ENCODE measurements around the gene TMC4.
"Not testable (repeated sequence)": the region's sequence is repeated elsewhere in the genome, so short reads cannot be mapped to it uniquely, and the experiment has no call there.

Gene TMC4

GRCh38 chr19:54206030-54206830 lies 33.3 kb upstream of the TMC4 start:
- H3K9ac ChIP-seq (ENCODE audit: insufficient read length), result no peak overlapping the region
- TF ChIP-seq FOXP2 (optimal IDR thresholded peaks at IDR 0.05; ENCODE audit: control extremely low read depth, extremely low read length, insufficient read depth) (no peak), POLR2AphosphoS5 (IDR thresholded peaks at IDR 0.05; ENCODE audit: borderline replicate concordance, low read depth, low read length) (no peak), EZH2 (IDR thresholded peaks at IDR 0.05) (no peak)
- no peak overlapping the region for H3K27ac ChIP-seq
- H3K36me3 ChIP-seq (ENCODE audit: insufficient read depth, low read length), result peaks cover 72% of the 10 kb centered on the region
- DNase-seq (ENCODE audit: low read depth, low spot score), result no peak
- no peaks in the 10 kb centered on the region for H3K9me3 ChIP-seq (ENCODE audit: low read depth, low read length)
- no peak overlapping the region for H3K4me3 ChIP-seq

- Histone ChIP-seq H3K9me3 (ENCODE audit: low read depth, low read length) (no peaks in the 10 kb centered on the region), H3K27ac (peak overlapping the region; percentile 5; the same call in 1 of the 2 replicates), H3K9ac (ENCODE audit: insufficient read length) (peak overlapping the region; percentile 34), H3K36me3 (ENCODE audit: insufficient read depth, low read length) (peaks cover 75% of the 10 kb centered on the region), H3K4me3 (peak overlapping the region; percentile 32; the same call in 1 of the 2 replicates)
- no peak for DNase-seq (ENCODE audit: low read depth, low spot score)
- no peak; the same call in 1 of the 2 replicates for TF ChIP-seq POLR2AphosphoS5 (IDR thresholded peaks at IDR 0.05; ENCODE audit: borderline replicate concordance, low read depth, low read length)
- TF ChIP-seq FOXP2 (optimal IDR thresholded peaks at IDR 0.05; ENCODE audit: control extremely low read depth, extremely low read length, insufficient read depth), result no peak
- no peak for TF ChIP-seq EZH2 (IDR thresholded peaks at IDR 0.05)
Measured at GRCh38 chr19:54204767-54205468, 32.0 kb upstream of the TMC4 start.

GRCh38 chr19:54203151-54203611 lies 30.2 kb upstream of the TMC4 start:
- TF ChIP-seq POLR2AphosphoS5 (IDR thresholded peaks at IDR 0.05; ENCODE audit: borderline replicate concordance, low read depth, low read length) (no peak), EZH2 (IDR thresholded peaks at IDR 0.05) (no peak), FOXP2 (optimal IDR thresholded peaks at IDR 0.05; ENCODE audit: control extremely low read depth, extremely low read length, insufficient read depth) (no peak)
- peaks cover 73% of the 10 kb centered on the region for H3K36me3 ChIP-seq (ENCODE audit: insufficient read depth, low read length)
- H3K9me3 ChIP-seq (ENCODE audit: low read depth, low read length), result no peaks in the 10 kb centered on the region
- H3K27ac ChIP-seq, result 0 out of 2 replicates have a peak overlapping the region, but pooled peaks have one; percentile 34
- peak overlapping the region; percentile 100 for H3K9ac ChIP-seq (ENCODE audit: insufficient read length)
- DNase-seq (ENCODE audit: low read depth, low spot score), result no peak
- peak overlapping the region; percentile 95 for H3K4me3 ChIP-seq

GRCh38 chr19:54201980-54202379 lies 29.0 kb upstream of the TMC4 start:
- H3K4me3 ChIP-seq, result peak overlapping the region; percentile 95
- peak overlapping the region; percentile 100 for H3K9ac ChIP-seq (ENCODE audit: insufficient read length)
- DNase-seq (ENCODE audit: low read depth, low spot score), result no peak
- peaks cover 61% of the 10 kb centered on the region for H3K36me3 ChIP-seq (ENCODE audit: insufficient read depth, low read length)
- H3K9me3 ChIP-seq (ENCODE audit: low read depth, low read length), result no peaks in the 10 kb centered on the region
- TF ChIP-seq POLR2AphosphoS5 (IDR thresholded peaks at IDR 0.05; ENCODE audit: borderline replicate concordance, low read depth, low read length) (no peak), EZH2 (IDR thresholded peaks at IDR 0.05) (no peak), FOXP2 (optimal IDR thresholded peaks at IDR 0.05; ENCODE audit: control extremely low read depth, extremely low read length, insufficient read depth) (no peak)
- no peak overlapping the region for H3K27ac ChIP-seq

GRCh38 chr19:54201172-54201701 lies 28.3 kb upstream of the TMC4 start:
- Histone ChIP-seq H3K9ac (ENCODE audit: insufficient read length) (peak overlapping the region; percentile 100), H3K4me3 (peak overlapping the region; percentile 95), H3K36me3 (ENCODE audit: insufficient read depth, low read length) (peaks cover 53% of the 10 kb centered on the region), H3K9me3 (ENCODE audit: low read depth, low read length) (no peaks in the 10 kb centered on the region), H3K27ac (peak overlapping the region; percentile 96)
- TF ChIP-seq EZH2 (IDR thresholded peaks at IDR 0.05), result no peak
- no peak for TF ChIP-seq FOXP2 (optimal IDR thresholded peaks at IDR 0.05; ENCODE audit: control extremely low read depth, extremely low read length, insufficient read depth)
- TF ChIP-seq POLR2AphosphoS5 (IDR thresholded peaks at IDR 0.05; ENCODE audit: borderline replicate concordance, low read depth, low read length), result no peak
- DNase-seq (ENCODE audit: low read depth, low spot score), result no peak

- no peak for DNase-seq (ENCODE audit: low read depth, low spot score)
- H3K36me3 ChIP-seq (ENCODE audit: insufficient read depth, low read length), result peaks cover 42% of the 10 kb centered on the region
- TF ChIP-seq FOXP2 (optimal IDR thresholded peaks at IDR 0.05; ENCODE audit: control extremely low read depth, extremely low read length, insufficient read depth) (no peak), EZH2 (IDR thresholded peaks at IDR 0.05) (no peak), POLR2AphosphoS5 (IDR thresholded peaks at IDR 0.05; ENCODE audit: borderline replicate concordance, low read depth, low read length) (no peak)
- 0 out of 2 replicates have a peak overlapping the region, but pooled peaks have one; percentile 7 for H3K27ac ChIP-seq
- peak overlapping the region; percentile 23 for H3K9ac ChIP-seq (ENCODE audit: insufficient read length)
- H3K4me3 ChIP-seq, result no peak overlapping the region
- H3K9me3 ChIP-seq (ENCODE audit: low read depth, low read length), result no peaks in the 10 kb centered on the region
Measured at GRCh38 chr19:54199401-54199800, 26.4 kb upstream of the TMC4 start.

- Histone ChIP-seq H3K27ac (no peak overlapping the region), H3K4me3 (no peak overlapping the region), H3K9me3 (ENCODE audit: low read depth, low read length) (no peaks in the 10 kb centered on the region), H3K9ac (ENCODE audit: insufficient read length) (no peak overlapping the region), H3K36me3 (ENCODE audit: insufficient read depth, low read length) (peaks cover 35% of the 10 kb centered on the region)
- TF ChIP-seq EZH2 (IDR thresholded peaks at IDR 0.05) (no peak), POLR2AphosphoS5 (IDR thresholded peaks at IDR 0.05; ENCODE audit: borderline replicate concordance, low read depth, low read length) (no peak), FOXP2 (optimal IDR thresholded peaks at IDR 0.05; ENCODE audit: control extremely low read depth, extremely low read length, insufficient read depth) (no peak)
- DNase-seq (ENCODE audit: low read depth, low spot score), result no peak
Measured at GRCh38 chr19:54197121-54197520, 24.2 kb upstream of the TMC4 start.

GRCh38 chr19:54196536-54196935 lies 23.6 kb upstream of the TMC4 start:
- Histone ChIP-seq H3K9me3 (ENCODE audit: low read depth, low read length) (no peaks in the 10 kb centered on the region), H3K4me3 (no peak overlapping the region), H3K9ac (ENCODE audit: insufficient read length) (no peak overlapping the region), H3K27ac (no peak overlapping the region), H3K36me3 (ENCODE audit: insufficient read depth, low read length) (peaks cover 29% of the 10 kb centered on the region)
- no peak for TF ChIP-seq EZH2 (IDR thresholded peaks at IDR 0.05)
- no peak for TF ChIP-seq POLR2AphosphoS5 (IDR thresholded peaks at IDR 0.05; ENCODE audit: borderline replicate concordance, low read depth, low read length)
- TF ChIP-seq FOXP2 (optimal IDR thresholded peaks at IDR 0.05; ENCODE audit: control extremely low read depth, extremely low read length, insufficient read depth), result no peak
- DNase-seq (ENCODE audit: low read depth, low spot score), result no peak

GRCh38 chr19:54194463-54194862 lies 21.5 kb upstream of the TMC4 start:
- H3K9me3 ChIP-seq (ENCODE audit: low read depth, low read length); H3K27ac ChIP-seq; DNase-seq (ENCODE audit: low read depth, low spot score); H3K4me3 ChIP-seq: not testable (repeated sequence)
- peaks cover 23% of the 10 kb centered on the region for H3K36me3 ChIP-seq (ENCODE audit: insufficient read depth, low read length)
- peak overlapping the region; percentile 15 for H3K9ac ChIP-seq (ENCODE audit: insufficient read length)

Data from SK-N-MC (cell line).